WTC11 (cell line): ENCODE results near the gene AJM1.

Experiments
- ATF2 ChIP-seq: sonication (generic); formaldehyde crosslinking; IDR thresholded peaks from 2 replicates; pipeline ENCODE4 v1.8.1; 2022; ENCODE audit warnings: low read depth, missing genetic modification reagents, borderline replicate concordance
- CTCF ChIP-seq: fragments of 200-600 bp; IDR thresholded peaks from 2 replicates; pipeline ENCODE4 v1.8.0; 2022; ENCODE audit warnings: antibody characterized with exemption
- ELF4 ChIP-seq: sonication (generic); formaldehyde crosslinking; IDR thresholded peaks from 2 replicates; pipeline ENCODE4 v1.8.1; 2022; ENCODE audit warnings: low read depth, mild to moderate bottlenecking, moderate library complexity, missing genetic modification reagents
- JUN ChIP-seq: sonication (generic); formaldehyde crosslinking; IDR thresholded peaks from 2 replicates; pipeline ENCODE4 v1.8.0; 2023; ENCODE audit warnings: mild to moderate bottlenecking, missing genetic modification reagents
- MXD4 ChIP-seq: fragments of 250-450 bp; sonication (Bioruptor Pico); IDR thresholded peaks from 2 replicates; pipeline ENCODE4 v1.8.0; 2021; ENCODE audit warnings: mild to moderate bottlenecking, moderate library complexity, borderline replicate concordance
- TEAD4 ChIP-seq: sonication (generic); formaldehyde crosslinking; IDR thresholded peaks from 2 replicates; pipeline ENCODE4 v1.8.0; 2022; ENCODE audit warnings: mild to moderate bottlenecking, missing genetic modification reagents
- ZNF512 ChIP-seq: sonication (generic); formaldehyde crosslinking; IDR thresholded peaks from 2 replicates; pipeline ENCODE4 v1.8.1; 2022; ENCODE audit warnings: missing genetic modification reagents, borderline replicate concordance
- TF ChIP-seq, protein P1 (sequence below): sonication (generic); formaldehyde crosslinking; IDR thresholded peaks from 2 replicates; pipeline ENCODE4 v1.8.1; 2023; ENCODE audit warnings: mild to moderate bottlenecking, missing genetic modification reagents, moderate library complexity
- TF ChIP-seq, protein P2 (sequence below): sonication (generic); formaldehyde crosslinking; IDR thresholded peaks from 2 replicates; pipeline ENCODE4 v1.8.0; 2022; ENCODE audit warnings: missing genetic modification reagents

- no peak for TF ChIP-seq CTCF
- no peak for TF ChIP-seq JUN
- TF ChIP-seq ATF2 (CRISPR knock-in tag) = no peak
- no peak for TF ChIP-seq ELF4
- TF ChIP-seq ZNF512 = no peak
- TF ChIP-seq, protein P1, sequence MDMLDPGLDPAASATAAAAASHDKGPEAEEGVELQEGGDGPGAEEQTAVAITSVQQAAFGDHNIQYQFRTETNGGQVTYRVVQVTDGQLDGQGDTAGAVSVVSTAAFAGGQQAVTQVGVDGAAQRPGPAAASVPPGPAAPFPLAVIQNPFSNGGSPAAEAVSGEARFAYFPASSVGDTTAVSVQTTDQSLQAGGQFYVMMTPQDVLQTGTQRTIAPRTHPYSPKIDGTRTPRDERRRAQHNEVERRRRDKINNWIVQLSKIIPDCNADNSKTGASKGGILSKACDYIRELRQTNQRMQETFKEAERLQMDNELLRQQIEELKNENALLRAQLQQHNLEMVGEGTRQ (CRISPR knock-in tag) = no peak
- no peak for TF ChIP-seq MXD4
- TF ChIP-seq, protein P2, sequence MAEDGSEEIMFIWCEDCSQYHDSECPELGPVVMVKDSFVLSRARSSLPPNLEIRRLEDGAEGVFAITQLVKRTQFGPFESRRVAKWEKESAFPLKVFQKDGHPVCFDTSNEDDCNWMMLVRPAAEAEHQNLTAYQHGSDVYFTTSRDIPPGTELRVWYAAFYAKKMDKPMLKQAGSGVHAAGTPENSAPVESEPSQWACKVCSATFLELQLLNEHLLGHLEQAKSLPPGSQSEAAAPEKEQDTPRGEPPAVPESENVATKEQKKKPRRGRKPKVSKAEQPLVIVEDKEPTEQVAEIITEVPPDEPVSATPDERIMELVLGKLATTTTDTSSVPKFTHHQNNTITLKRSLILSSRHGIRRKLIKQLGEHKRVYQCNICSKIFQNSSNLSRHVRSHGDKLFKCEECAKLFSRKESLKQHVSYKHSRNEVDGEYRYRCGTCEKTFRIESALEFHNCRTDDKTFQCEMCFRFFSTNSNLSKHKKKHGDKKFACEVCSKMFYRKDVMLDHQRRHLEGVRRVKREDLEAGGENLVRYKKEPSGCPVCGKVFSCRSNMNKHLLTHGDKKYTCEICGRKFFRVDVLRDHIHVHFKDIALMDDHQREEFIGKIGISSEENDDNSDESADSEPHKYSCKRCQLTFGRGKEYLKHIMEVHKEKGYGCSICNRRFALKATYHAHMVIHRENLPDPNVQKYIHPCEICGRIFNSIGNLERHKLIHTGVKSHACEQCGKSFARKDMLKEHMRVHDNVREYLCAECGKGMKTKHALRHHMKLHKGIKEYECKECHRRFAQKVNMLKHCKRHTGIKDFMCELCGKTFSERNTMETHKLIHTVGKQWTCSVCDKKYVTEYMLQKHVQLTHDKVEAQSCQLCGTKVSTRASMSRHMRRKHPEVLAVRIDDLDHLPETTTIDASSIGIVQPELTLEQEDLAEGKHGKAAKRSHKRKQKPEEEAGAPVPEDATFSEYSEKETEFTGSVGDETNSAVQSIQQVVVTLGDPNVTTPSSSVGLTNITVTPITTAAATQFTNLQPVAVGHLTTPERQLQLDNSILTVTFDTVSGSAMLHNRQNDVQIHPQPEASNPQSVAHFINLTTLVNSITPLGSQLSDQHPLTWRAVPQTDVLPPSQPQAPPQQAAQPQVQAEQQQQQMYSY (CRISPR knock-in tag) = no peak
- no peak for TF ChIP-seq TEAD4
Measured at GRCh38 chr9:136856079-136856476, 13.8 kb downstream of the AJM1 start.
